HepG2 (cell line): Measurements from ENCODE around the gene POLA1. TPM values are rescaled to one million over a fixed set of nuclear protein-coding genes. Genes with fewer than 3 reads are reported as not detected.

Source experiments
- ATAC-seq: fragments of 200-7000 bp; cut with Tn5 transposase; 3 replicates; pipeline ENCODE4 v1.9.1; 2020; ENCODE audit warnings: mild to moderate bottlenecking, moderate library complexity
- BruUV-seq: library from RNA; stranded (reverse); fragments of 400-500 nt; replicated peaks from 2 replicates; lab custom pipeline; 2021; lab: Mats Ljungman, UMichigan
- CTCF ChIA-PET: fragments of 300-600 bp; formaldehyde crosslinking; extraction: SDS; loops from one replicate; lab custom pipeline; 2021; ENCODE audit warnings: low total read pairs, inconsistent platforms, low intra/inter-chr PET ratio; lab: Yijun Ruan, JAX
- POLR2A ChIA-PET: fragments of 350-600 bp; sonication (Branson Sonifier 250); formaldehyde crosslinking; loops from one replicate; lab custom pipeline; 2020; ENCODE audit warnings: antibody characterized with exemption, inconsistent platforms; lab: Yijun Ruan, JAX
- DNase-seq: peaks from one replicate; pipeline ENCODE4 v3.0.0-alpha.2; 2015; ENCODE audit warnings: low spot score
- FAIRE-seq: peaks from 3 replicates; lab custom pipeline; 2011; peaks lifted over from hg19 to GRCh38; lab: Jason Lieb, UNC
- H2AFZ ChIP-seq: one replicate; pipeline ENCODE4 v1.6.1; 2011; ENCODE audit warnings: low read length, inconsistent platforms
- H3K27ac ChIP-seq: fragments of 300-600 bp; 3 replicates; pipeline ENCODE4 v1.8.0; 2011; ENCODE audit warnings: mixed run types, mild to moderate bottlenecking, mixed read lengths, low read length, inconsistent platforms; ENCODE audit not compliant: insufficient read depth; ENCODE audit errors: extremely low read length
- H3K27me3 ChIP-seq, 2 experiments: fragments of 200-600 bp in 1 of 2; 2 replicates in 1 of 2; 3 replicates in 1 of 2; pipeline versions ENCODE4 v1.6.0 to v1.8.0; 2011; ENCODE audit warnings: low read length in 2 of 2, mild to moderate bottlenecking in 2 of 2, moderate library complexity in 2 of 2, inconsistent platforms in 1 of 2; ENCODE audit not compliant: insufficient read depth in 2 of 2, control insufficient read depth in 1 of 2
- H3K36me3 ChIP-seq, 2 experiments: fragments of 200-600 bp in 1 of 2; replicated peaks in 1 of 2; 2 replicates in 1 of 2; 3 replicates in 1 of 2; pipeline versions ENCODE4 v1.5.1 to v1.8.0; 2011; ENCODE audit warnings: low read length in 2 of 2, inconsistent platforms in 1 of 2; ENCODE audit not compliant: insufficient read depth in 2 of 2, control insufficient read depth in 1 of 2
- H3K4me1 ChIP-seq: 2 replicates; pipeline ENCODE4 v1.5.1; 2012; ENCODE audit warnings: low read length, inconsistent platforms; ENCODE audit not compliant: insufficient read depth
- H3K4me2 ChIP-seq: 2 replicates; pipeline ENCODE4 v1.6.0; 2011; ENCODE audit warnings: low read depth, low read length, inconsistent platforms
- H3K4me3 ChIP-seq, 3 experiments: fragments of 200-600 bp in 1 of 3; sonication (generic), shearing (Covaris generic) in 1 of 3; replicated peaks in 1 of 3; 2 replicates each; pipeline ENCODE4 v1.5.1; 2011 to 2016; ENCODE audit warnings: low read length in 3 of 3, inconsistent platforms in 2 of 3, low read depth in 2 of 3, mild to moderate bottlenecking in 2 of 3, control low read depth in 1 of 3, mixed read lengths in 1 of 3; ENCODE audit not compliant: insufficient read depth in 1 of 3
- H3K79me2 ChIP-seq: one replicate; pipeline ENCODE4 v1.6.1; 2011; ENCODE audit warnings: low read length, inconsistent platforms; ENCODE audit not compliant: insufficient read depth
- H3K9ac ChIP-seq: 2 replicates; pipeline ENCODE4 v1.6.0; 2011; ENCODE audit warnings: mild to moderate bottlenecking, low read depth, low read length, inconsistent platforms; ENCODE audit not compliant: insufficient read depth
- H3K9me3 ChIP-seq: 2 replicates; pipeline ENCODE4 v1.5.1; 2012; ENCODE audit warnings: mild to moderate bottlenecking, low read length
- H4K20me1 ChIP-seq: 2 replicates; pipeline ENCODE4 v1.6.0; 2011; ENCODE audit warnings: inconsistent platforms, mild to moderate bottlenecking, low read length, moderate library complexity; ENCODE audit not compliant: insufficient read depth
- E2F1 ChIP-seq: sonication (generic); formaldehyde crosslinking; IDR thresholded peaks from 2 replicates; pipeline ENCODE4 v1.5.0; 2020; ENCODE audit warnings: missing genetic modification reagents
- FOSL2 ChIP-seq: sonication (generic); formaldehyde crosslinking; IDR thresholded peaks from 2 replicates; pipeline ENCODE4 v1.4.0; 2020; ENCODE audit warnings: missing genetic modification reagents
- IRX3 ChIP-seq: sonication (generic); formaldehyde crosslinking; IDR thresholded peaks from 2 replicates; pipeline ENCODE4 v1.8.1; 2023; ENCODE audit warnings: mild to moderate bottlenecking, low read depth, missing genetic modification reagents, borderline replicate concordance
- PRMT3 ChIP-seq: sonication (generic); formaldehyde crosslinking; IDR thresholded peaks from 2 replicates; pipeline ENCODE4 v1.8.1; 2022; ENCODE audit warnings: low read depth, mild to moderate bottlenecking, moderate library complexity, missing genetic modification reagents, borderline replicate concordance
- ZMYM4 ChIP-seq: sonication (generic); formaldehyde crosslinking; IDR thresholded peaks from 2 replicates; pipeline ENCODE4 v1.8.1; 2023; ENCODE audit warnings: mild to moderate bottlenecking, missing genetic modification reagents
- ZNF414 ChIP-seq: sonication (generic); formaldehyde crosslinking; IDR thresholded peaks from 2 replicates; pipeline ENCODE4 v1.5.0; 2020; ENCODE audit warnings: missing genetic modification reagents
- WGBS: methylation state at CpG from one replicate; pipeline ENCODE4 v1.1.6; 2017; ENCODE audit warnings: low lambda C conversion rate; 5-methylcytosine and 5-hydroxymethylcytosine counted together
- in situ Hi-C: cut with HindIII; loops from 2 replicates; pipeline ENCODE4 v1.10.0; 2017; ENCODE audit warnings: low pct_unique_long_range_greater_than_20kb; ENCODE audit not compliant: extremely low pct_ligation_motif_present
- intact Hi-C: fragments of 100-400 bp; cut with micrococcal nuclease; formaldehyde crosslinking; loops from one replicate; pipeline ENCODE4 v1.10.0; 2022; ENCODE audit not compliant: unreplicated experiment
- polyA plus RNA-seq, 8 experiments: library from polyadenylated mRNA; depleted of rRNA in 3 of 8; stranded (reverse) in 7 of 8; unstranded in 1 of 8; fragments of >200 nt; fragmentation: Illumina TruSeq in 4 of 8; extraction: Trizol in 4 of 8; gene quantifications; 2 replicates each; pipeline versions ENCODE4 v1.2.1 to v1.2.3, GENCODE V29; 2011 to 2016; ENCODE audit warnings: low read depth in 4 of 8, missing spikeins in 1 of 8, mixed read lengths in 1 of 8; ENCODE audit not compliant: insufficient read depth in 1 of 8
- total RNA-seq, 5 experiments: library from RNA; depleted of rRNA; stranded (reverse); fragments of >200 nt; fragmentation: Illumina TruSeq; extraction: Trizol; gene quantifications; 2 replicates each; pipeline ENCODE4 v1.2.3, GENCODE V29; 2016; ENCODE audit warnings: low read depth in 1 of 5
- TF ChIP-seq, protein P1 (sequence below): sonication (generic); formaldehyde crosslinking; IDR thresholded peaks from one replicate; pipeline ENCODE4 v1.5.1; 2020; ENCODE audit warnings: mild to moderate bottlenecking, missing genetic modification reagents; ENCODE audit errors: not compliant biosample characterization
- TF ChIP-seq, protein P2 (sequence below): sonication (generic); formaldehyde crosslinking; IDR thresholded peaks from 2 replicates; pipeline ENCODE4 v1.5.0; 2020; ENCODE audit warnings: missing genetic modification reagents
- TF ChIP-seq, protein P3 (sequence below): sonication (generic); formaldehyde crosslinking; IDR thresholded peaks from 2 replicates; pipeline ENCODE4 v1.4.0; 2020; ENCODE audit warnings: mild to moderate bottlenecking, missing genetic modification reagents

POLA1 gene
- total and polyA plus RNA-seq, 2 of the 13 experiments (the other 11 are each of a cell fraction or from before 2014, with no cell fraction given): 3.3 to 26.5 TPM

- TF ChIP-seq E2F1 (CRISPR knock-in tag): no peak
Observed at GRCh38 chrX:24658421-24658820, 35.3 kb upstream of the POLA1 start (continued).

GRCh38 chrX:24659106-24659505, 34.6 kb upstream of the POLA1 start:
- Histone ChIP-seq H3K36me3 (no peaks in the 10 kb centered on the region), H3K9me3 (no peaks in the 10 kb centered on the region), H3K4me3 (no peak overlapping the region), H3K9ac (no peak overlapping the region), H3K4me1 (peaks cover 51% of the 10 kb centered on the region), H3K4me2 (no peak overlapping the region), H2AFZ (no peak overlapping the region), H3K27me3 (no peaks in the 10 kb centered on the region), H4K20me1 (no peaks in the 10 kb centered on the region), H3K27ac (no peak overlapping the region), H3K79me2 (no peaks in the 10 kb centered on the region)
- CTCF ChIA-PET: no interaction called here
- in situ Hi-C loops: no loop called here
- 100% methylated on average over 1 of the region's 1 CpG for WGBS
- intact Hi-C loops: no loop called here
- POLR2A ChIA-PET: no interaction called here
- FAIRE-seq: no peak
- BruUV-seq: no TSS peak
- ATAC-seq: no peak
- no peak for DNase-seq
- TF ChIP-seq PRMT3 (CRISPR knock-in tag): no peak
- no peak for TF ChIP-seq ZNF414 (CRISPR knock-in tag)
- TF ChIP-seq IRX3 (CRISPR knock-in tag): no peak
- TF ChIP-seq, protein P1, sequence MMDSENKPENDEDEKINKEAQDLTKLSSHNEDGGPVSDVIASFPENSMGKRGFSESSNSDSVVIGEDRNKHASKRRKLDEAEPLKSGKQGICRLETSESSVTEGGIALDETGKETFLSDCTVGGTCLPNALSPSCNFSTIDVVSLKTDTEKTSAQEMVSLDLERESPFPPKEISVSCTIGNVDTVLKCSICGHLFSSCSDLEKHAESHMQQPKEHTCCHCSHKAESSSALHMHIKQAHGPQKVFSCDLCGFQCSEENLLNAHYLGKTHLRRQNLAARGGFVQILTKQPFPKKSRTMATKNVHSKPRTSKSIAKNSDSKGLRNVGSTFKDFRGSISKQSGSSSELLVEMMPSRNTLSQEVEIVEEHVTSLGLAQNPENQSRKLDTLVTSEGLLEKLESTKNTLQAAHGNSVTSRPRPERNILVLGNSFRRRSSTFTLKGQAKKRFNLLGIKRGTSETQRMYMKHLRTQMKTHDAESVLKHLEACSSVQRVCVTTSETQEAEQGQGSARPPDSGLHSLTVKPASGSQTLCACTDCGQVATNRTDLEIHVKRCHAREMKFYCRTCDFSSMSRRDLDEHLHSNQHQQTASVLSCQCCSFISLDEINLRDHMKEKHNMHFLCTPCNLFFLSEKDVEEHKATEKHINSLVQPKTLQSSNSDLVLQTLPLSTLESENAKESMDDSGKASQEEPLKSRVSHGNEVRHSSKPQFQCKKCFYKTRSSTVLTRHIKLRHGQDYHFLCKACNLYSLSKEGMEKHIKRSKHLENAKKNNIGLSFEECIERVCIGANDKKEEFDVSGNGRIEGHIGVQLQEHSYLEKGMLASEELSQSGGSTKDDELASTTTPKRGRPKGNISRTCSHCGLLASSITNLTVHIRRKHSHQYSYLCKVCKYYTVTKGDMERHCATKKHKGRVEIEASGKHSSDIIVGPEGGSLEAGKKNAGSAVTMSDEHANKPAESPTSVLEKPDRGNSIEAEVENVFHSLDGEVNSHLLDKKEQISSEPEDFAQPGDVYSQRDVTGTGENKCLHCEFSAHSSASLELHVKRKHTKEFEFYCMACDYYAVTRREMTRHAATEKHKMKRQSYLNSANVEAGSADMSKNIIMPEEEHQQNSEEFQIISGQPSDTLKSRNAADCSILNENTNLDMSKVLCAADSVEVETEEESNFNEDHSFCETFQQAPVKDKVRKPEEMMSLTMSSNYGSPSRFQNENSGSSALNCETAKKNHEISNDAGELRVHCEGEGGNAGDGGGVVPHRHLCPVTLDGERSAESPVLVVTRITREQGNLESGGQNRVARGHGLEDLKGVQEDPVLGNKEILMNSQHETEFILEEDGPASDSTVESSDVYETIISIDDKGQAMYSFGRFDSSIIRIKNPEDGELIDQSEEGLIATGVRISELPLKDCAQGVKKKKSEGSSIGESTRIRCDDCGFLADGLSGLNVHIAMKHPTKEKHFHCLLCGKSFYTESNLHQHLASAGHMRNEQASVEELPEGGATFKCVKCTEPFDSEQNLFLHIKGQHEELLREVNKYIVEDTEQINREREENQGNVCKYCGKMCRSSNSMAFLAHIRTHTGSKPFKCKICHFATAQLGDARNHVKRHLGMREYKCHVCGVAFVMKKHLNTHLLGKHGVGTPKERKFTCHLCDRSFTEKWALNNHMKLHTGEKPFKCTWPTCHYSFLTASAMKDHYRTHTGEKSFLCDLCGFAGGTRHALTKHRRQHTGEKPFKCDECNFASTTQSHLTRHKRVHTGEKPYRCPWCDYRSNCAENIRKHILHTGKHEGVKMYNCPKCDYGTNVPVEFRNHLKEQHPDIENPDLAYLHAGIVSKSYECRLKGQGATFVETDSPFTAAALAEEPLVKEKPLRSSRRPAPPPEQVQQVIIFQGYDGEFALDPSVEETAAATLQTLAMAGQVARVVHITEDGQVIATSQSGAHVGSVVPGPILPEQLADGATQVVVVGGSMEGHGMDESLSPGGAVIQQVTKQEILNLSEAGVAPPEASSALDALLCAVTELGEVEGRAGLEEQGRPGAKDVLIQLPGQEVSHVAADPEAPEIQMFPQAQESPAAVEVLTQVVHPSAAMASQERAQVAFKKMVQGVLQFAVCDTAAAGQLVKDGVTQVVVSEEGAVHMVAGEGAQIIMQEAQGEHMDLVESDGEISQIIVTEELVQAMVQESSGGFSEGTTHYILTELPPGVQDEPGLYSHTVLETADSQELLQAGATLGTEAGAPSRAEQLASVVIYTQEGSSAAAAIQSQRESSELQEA (CRISPR knock-in tag): no peak
- TF ChIP-seq ZMYM4: no peak
- TF ChIP-seq FOSL2 (CRISPR knock-in tag): no peak
- TF ChIP-seq, protein P2, sequence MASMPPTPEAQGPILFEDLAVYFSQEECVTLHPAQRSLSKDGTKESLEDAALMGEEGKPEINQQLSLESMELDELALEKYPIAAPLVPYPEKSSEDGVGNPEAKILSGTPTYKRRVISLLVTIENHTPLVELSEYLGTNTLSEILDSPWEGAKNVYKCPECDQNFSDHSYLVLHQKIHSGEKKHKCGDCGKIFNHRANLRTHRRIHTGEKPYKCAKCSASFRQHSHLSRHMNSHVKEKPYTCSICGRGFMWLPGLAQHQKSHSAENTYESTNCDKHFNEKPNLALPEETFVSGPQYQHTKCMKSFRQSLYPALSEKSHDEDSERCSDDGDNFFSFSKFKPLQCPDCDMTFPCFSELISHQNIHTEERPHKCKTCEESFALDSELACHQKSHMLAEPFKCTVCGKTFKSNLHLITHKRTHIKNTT (CRISPR knock-in tag): no peak
- TF ChIP-seq, protein P3, sequence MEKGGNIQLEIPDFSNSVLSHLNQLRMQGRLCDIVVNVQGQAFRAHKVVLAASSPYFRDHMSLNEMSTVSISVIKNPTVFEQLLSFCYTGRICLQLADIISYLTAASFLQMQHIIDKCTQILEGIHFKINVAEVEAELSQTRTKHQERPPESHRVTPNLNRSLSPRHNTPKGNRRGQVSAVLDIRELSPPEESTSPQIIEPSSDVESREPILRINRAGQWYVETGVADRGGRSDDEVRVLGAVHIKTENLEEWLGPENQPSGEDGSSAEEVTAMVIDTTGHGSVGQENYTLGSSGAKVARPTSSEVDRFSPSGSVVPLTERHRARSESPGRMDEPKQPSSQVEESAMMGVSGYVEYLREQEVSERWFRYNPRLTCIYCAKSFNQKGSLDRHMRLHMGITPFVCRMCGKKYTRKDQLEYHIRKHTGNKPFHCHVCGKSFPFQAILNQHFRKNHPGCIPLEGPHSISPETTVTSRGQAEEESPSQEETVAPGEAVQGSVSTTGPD (CRISPR knock-in tag): no peak
